22Rv1 (cell line): ENCODE results near the gene SLC25A21.

Source experiments
- ZFX ChIP-seq: fragments of 450-650 bp; IDR thresholded peaks from 2 replicates; pipeline ENCODE4 v1.6.1; 2017; ENCODE audit warnings: antibody characterized with exemption, borderline replicate concordance
- TF ChIP-seq, protein P1 (sequence below): fragments of 450-650 bp; IDR thresholded peaks from 2 replicates; pipeline ENCODE4 v1.5.1; 2017; ENCODE audit warnings: mild to moderate bottlenecking

DNA sequence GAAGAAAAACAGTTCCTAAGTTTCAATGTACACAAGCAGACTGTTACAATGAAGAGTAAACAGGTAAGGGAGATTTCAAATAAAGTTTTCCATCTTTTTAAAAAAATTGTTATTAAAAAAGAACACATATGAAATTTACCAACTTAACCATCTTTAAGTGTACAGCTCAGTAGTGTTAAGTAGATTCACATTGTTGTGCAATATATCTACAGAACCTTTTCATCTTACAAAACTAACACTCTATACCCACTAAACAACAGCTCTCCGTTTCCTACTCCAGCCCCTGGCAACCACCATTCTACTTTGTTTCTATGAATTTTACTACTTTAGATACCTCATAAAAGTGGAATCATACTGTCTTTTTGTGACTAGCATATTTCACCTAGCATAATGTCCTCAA is 139.5 kb downstream of the SLC25A21 start:
- TF ChIP-seq, protein P1, sequence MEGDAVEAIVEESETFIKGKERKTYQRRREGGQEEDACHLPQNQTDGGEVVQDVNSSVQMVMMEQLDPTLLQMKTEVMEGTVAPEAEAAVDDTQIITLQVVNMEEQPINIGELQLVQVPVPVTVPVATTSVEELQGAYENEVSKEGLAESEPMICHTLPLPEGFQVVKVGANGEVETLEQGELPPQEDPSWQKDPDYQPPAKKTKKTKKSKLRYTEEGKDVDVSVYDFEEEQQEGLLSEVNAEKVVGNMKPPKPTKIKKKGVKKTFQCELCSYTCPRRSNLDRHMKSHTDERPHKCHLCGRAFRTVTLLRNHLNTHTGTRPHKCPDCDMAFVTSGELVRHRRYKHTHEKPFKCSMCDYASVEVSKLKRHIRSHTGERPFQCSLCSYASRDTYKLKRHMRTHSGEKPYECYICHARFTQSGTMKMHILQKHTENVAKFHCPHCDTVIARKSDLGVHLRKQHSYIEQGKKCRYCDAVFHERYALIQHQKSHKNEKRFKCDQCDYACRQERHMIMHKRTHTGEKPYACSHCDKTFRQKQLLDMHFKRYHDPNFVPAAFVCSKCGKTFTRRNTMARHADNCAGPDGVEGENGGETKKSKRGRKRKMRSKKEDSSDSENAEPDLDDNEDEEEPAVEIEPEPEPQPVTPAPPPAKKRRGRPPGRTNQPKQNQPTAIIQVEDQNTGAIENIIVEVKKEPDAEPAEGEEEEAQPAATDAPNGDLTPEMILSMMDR = no peak
- TF ChIP-seq ZFX = no peak
